ENCODE results near the gene GSAP.
"Not testable (repeated sequence)": the region's sequence is repeated elsewhere in the genome, so short reads cannot be mapped to it uniquely, and the experiment has no call there.

DNA sequence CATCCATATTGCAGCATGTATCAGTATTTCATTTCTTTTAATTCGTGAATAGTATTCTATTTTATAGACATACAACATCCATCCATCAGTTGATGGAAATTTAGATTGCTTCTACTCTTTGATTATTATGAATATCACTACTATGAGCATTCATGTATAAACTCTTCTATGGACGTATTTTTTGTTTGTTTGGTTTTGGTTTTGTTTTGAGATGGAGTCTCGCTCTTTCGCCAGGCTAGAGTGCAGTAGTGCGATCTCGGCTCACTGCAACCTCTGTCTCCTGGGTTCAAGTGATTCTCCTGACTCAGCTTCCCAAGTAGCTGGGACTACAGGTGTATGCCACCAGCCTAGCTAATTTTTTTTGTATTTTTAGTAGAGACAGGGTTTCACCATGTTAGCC is 35.8 kb upstream of the GSAP start:
- TF ChIP-seq, protein P1, sequence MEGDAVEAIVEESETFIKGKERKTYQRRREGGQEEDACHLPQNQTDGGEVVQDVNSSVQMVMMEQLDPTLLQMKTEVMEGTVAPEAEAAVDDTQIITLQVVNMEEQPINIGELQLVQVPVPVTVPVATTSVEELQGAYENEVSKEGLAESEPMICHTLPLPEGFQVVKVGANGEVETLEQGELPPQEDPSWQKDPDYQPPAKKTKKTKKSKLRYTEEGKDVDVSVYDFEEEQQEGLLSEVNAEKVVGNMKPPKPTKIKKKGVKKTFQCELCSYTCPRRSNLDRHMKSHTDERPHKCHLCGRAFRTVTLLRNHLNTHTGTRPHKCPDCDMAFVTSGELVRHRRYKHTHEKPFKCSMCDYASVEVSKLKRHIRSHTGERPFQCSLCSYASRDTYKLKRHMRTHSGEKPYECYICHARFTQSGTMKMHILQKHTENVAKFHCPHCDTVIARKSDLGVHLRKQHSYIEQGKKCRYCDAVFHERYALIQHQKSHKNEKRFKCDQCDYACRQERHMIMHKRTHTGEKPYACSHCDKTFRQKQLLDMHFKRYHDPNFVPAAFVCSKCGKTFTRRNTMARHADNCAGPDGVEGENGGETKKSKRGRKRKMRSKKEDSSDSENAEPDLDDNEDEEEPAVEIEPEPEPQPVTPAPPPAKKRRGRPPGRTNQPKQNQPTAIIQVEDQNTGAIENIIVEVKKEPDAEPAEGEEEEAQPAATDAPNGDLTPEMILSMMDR (IDR thresholded peaks at IDR 0.05), result not testable (repeated sequence)
- TF ChIP-seq POLR2A (IDR thresholded peaks at IDR 0.05), result not testable (repeated sequence)

Measured in thyroid gland (tissue), 4 donors.